GM21381 (cell line): ENCODE results near the gene CACNG1.

Experiments
- ATAC-seq: cut with Tn5 transposase; IDR thresholded peaks from one replicate; pipeline ENCODE4 v1.9.1; 2021; ENCODE audit warnings: mild to moderate bottlenecking, moderate library complexity; ENCODE audit not compliant: unreplicated experiment

CACNG1 gene

GRCh38 chr17:67050471-67051154 is 6.3 kb downstream of the CACNG1 start:
- ATAC-seq, result no peak

GRCh38 chr17:67051155-67051538 is 6.8 kb downstream of the CACNG1 start:
- no peak for ATAC-seq

- ATAC-seq, result no peak
Measured at GRCh38 chr17:67051837-67052236, 7.5 kb downstream of the CACNG1 start.

GRCh38 chr17:67052720-67053437 is 8.5 kb downstream of the CACNG1 start:
- ATAC-seq, result no peak

- ATAC-seq, result no peak
Measured at GRCh38 chr17:67053438-67054000, 9.2 kb downstream of the CACNG1 start.

- no peak for ATAC-seq
Measured at GRCh38 chr17:67054011-67054591, 9.7 kb downstream of the CACNG1 start.

GRCh38 chr17:67054608-67055007 is 10.3 kb downstream of the CACNG1 start:
- ATAC-seq, result no peak

- ATAC-seq, result no peak
Measured at GRCh38 chr17:67055041-67055443, 10.7 kb downstream of the CACNG1 start.

GRCh38 chr17:67055811-67056745 is 11.7 kb downstream of the CACNG1 start:
- ATAC-seq, result no peak

- ATAC-seq, result no peak
Measured at GRCh38 chr17:67056746-67057490, 12.6 kb downstream of the CACNG1 start.

GRCh38 chr17:67058036-67058435 is 13.7 kb downstream of the CACNG1 start:
- no peak for ATAC-seq

GRCh38 chr17:67059372-67059771 is 15.0 kb downstream of the CACNG1 start:
- ATAC-seq, result no peak

GRCh38 chr17:67063141-67063540 is 18.8 kb downstream of the CACNG1 start:
- ATAC-seq, result no peak

- ATAC-seq, result no peak
Measured at GRCh38 chr17:67066717-67067116, 22.4 kb downstream of the CACNG1 start.

- ATAC-seq, result no peak
Measured at GRCh38 chr17:67067571-67068482, 23.5 kb downstream of the CACNG1 start.

- no peak for ATAC-seq
Measured at GRCh38 chr17:67068999-67069398, 24.6 kb downstream of the CACNG1 start.

- no peak for ATAC-seq
Measured at GRCh38 chr17:67069603-67070136, 25.3 kb downstream of the CACNG1 start.

- no peak for ATAC-seq
Measured at GRCh38 chr17:67071595-67071994, 27.2 kb downstream of the CACNG1 start.

- no peak for ATAC-seq
Measured at GRCh38 chr17:67072885-67073284, 28.5 kb downstream of the CACNG1 start.
